Neural cell (in vitro differentiated cells): ENCODE results near the gene MEGF9. TPM values are rescaled to one million over a fixed set of nuclear protein-coding genes. Genes with fewer than 3 reads are reported as not detected.

Experiments used
- H2AFZ ChIP-seq: fragments of 200-600, 300-800 bp; sonication (generic), shearing (Covaris generic); 2 replicates; pipeline ENCODE4 v1.6.0; 2014; ENCODE audit warnings: low read depth, mild to moderate bottlenecking, antibody characterized with exemption, low read length, moderate library complexity
- H3F3A ChIP-seq: fragments of 200-600 bp; shearing (Covaris generic); 2 replicates; pipeline ENCODE4 v1.6.1; 2016; ENCODE audit warnings: mild to moderate bottlenecking, moderate library complexity, mixed read lengths, antibody characterized with exemption, low read length; ENCODE audit not compliant: insufficient read depth, poor library complexity, severe bottlenecking
- H3K27ac ChIP-seq: fragments of 200-600, 300-800 bp; sonication (generic), shearing (Covaris generic); 2 replicates; pipeline ENCODE4 v1.5.1; 2014; ENCODE audit warnings: mild to moderate bottlenecking, low read length, moderate library complexity
- H3K27me3 ChIP-seq: fragments of 300-800, 200-600 bp; sonication (generic), shearing (Covaris generic); 2 replicates; pipeline ENCODE4 v1.6.0; 2014; ENCODE audit warnings: mild to moderate bottlenecking, low read depth, low read length, moderate library complexity; ENCODE audit not compliant: insufficient read depth
- H3K36me3 ChIP-seq: fragments of 300-800, 200-600 bp; sonication (generic), shearing (Covaris generic); 2 replicates; pipeline ENCODE4 v1.5.1; 2014; ENCODE audit warnings: mild to moderate bottlenecking, antibody characterized with exemption, low read length, moderate library complexity; ENCODE audit not compliant: insufficient read depth
- H3K4me2 ChIP-seq: fragments of 300-800, 200-600 bp; sonication (generic), shearing (Covaris generic); 2 replicates; pipeline ENCODE4 v1.6.0; 2014; ENCODE audit warnings: mild to moderate bottlenecking, low read length
- H3K4me3 ChIP-seq: fragments of 300-800, 200-600 bp; sonication (generic), shearing (Covaris generic); 2 replicates; pipeline ENCODE4 v1.5.1; 2014; ENCODE audit warnings: mild to moderate bottlenecking, low read length, moderate library complexity
- H3K79me2 ChIP-seq: fragments of 200-600 bp; shearing (Covaris generic); replicated peaks from 2 replicates; pipeline ENCODE4 v1.6.0; 2014; ENCODE audit warnings: mild to moderate bottlenecking, low read length, moderate library complexity; ENCODE audit not compliant: insufficient read depth
- H3K9ac ChIP-seq: fragments of 300-800, 200-600 bp; sonication (generic), shearing (Covaris generic); 2 replicates; pipeline ENCODE4 v1.6.1; 2016; ENCODE audit warnings: mild to moderate bottlenecking, low read length, mixed read lengths
- H3K9me2 ChIP-seq: fragments of 200-600 bp; shearing (Covaris generic); 2 replicates; pipeline ENCODE4 v1.6.1; 2016; ENCODE audit warnings: mild to moderate bottlenecking, low read length, mixed read lengths; ENCODE audit not compliant: insufficient read depth
- H3K9me3 ChIP-seq: fragments of 200-600, 300-800 bp; sonication (generic), shearing (Covaris generic); 2 replicates; pipeline ENCODE4 v1.6.1; 2016; ENCODE audit warnings: mild to moderate bottlenecking, mixed run types, low read length, moderate library complexity, mixed read lengths
- H4K20me1 ChIP-seq: fragments of 200-600 bp; shearing (Covaris generic); 2 replicates; pipeline ENCODE4 v1.6.1; 2016; ENCODE audit warnings: mild to moderate bottlenecking, mixed run types; ENCODE audit not compliant: insufficient read depth
- EP300 ChIP-seq: fragments of 450-650 bp; conservative IDR thresholded peaks from 2 replicates; pipeline ENCODE4 v1.6.1; 2014; ENCODE audit warnings: antibody characterized with exemption, mild to moderate bottlenecking, moderate library complexity; ENCODE audit not compliant: poor library complexity, severe bottlenecking
- EZH2 ChIP-seq: fragments of 200-600, 300-800 bp; shearing (Covaris generic), sonication (generic); IDR thresholded peaks from 2 replicates; pipeline ENCODE4 v1.6.1; 2014; ENCODE audit warnings: antibody characterized with exemption, low read length, borderline replicate concordance, mild to moderate bottlenecking; ENCODE audit not compliant: insufficient read depth, poor library complexity, severe bottlenecking
- MXI1 ChIP-seq: fragments of 450-650 bp; conservative IDR thresholded peaks from 2 replicates; pipeline ENCODE4 v1.6.1; 2014; ENCODE audit warnings: antibody characterized with exemption, mild to moderate bottlenecking; ENCODE audit not compliant: poor library complexity, severe bottlenecking
- POLR2AphosphoS5 ChIP-seq: IDR thresholded peaks from 2 replicates; pipeline ENCODE4 v1.6.1; 2012
- RAD21 ChIP-seq: fragments of 450-650 bp; conservative IDR thresholded peaks from 2 replicates; pipeline ENCODE4 v1.6.1; 2014; ENCODE audit warnings: antibody characterized with exemption, mild to moderate bottlenecking, moderate library complexity
- SMC3 ChIP-seq: fragments of 450-650 bp; conservative IDR thresholded peaks from 2 replicates; pipeline ENCODE4 v1.6.1; 2014; ENCODE audit warnings: antibody characterized with exemption, mild to moderate bottlenecking, moderate library complexity; ENCODE audit not compliant: poor library complexity
- TAF1 ChIP-seq: IDR thresholded peaks from 2 replicates; pipeline ENCODE4 v1.6.1; 2012; ENCODE audit warnings: low read depth
- polyA plus RNA-seq: library from polyadenylated mRNA; depleted of rRNA; stranded (reverse); fragments of >200 nt; gene quantifications from 2 replicates; pipeline ENCODE4 v1.2.3, GENCODE V29; 2014
- TF ChIP-seq, protein P1 (sequence below): fragments of 450-650 bp; IDR thresholded peaks from 2 replicates; pipeline ENCODE4 v1.5.1; 2014; ENCODE audit warnings: antibody characterized with exemption, mild to moderate bottlenecking, moderate library complexity; ENCODE audit not compliant: poor library complexity, severe bottlenecking
- TF ChIP-seq, protein P2 (sequence below): IDR thresholded peaks from 2 replicates; pipeline ENCODE4 v1.6.1; 2012; ENCODE audit warnings: borderline replicate concordance

Gene MEGF9
- polyA plus RNA-seq, 1 donor from 2014 or later, result 35.0 TPM

DNA sequence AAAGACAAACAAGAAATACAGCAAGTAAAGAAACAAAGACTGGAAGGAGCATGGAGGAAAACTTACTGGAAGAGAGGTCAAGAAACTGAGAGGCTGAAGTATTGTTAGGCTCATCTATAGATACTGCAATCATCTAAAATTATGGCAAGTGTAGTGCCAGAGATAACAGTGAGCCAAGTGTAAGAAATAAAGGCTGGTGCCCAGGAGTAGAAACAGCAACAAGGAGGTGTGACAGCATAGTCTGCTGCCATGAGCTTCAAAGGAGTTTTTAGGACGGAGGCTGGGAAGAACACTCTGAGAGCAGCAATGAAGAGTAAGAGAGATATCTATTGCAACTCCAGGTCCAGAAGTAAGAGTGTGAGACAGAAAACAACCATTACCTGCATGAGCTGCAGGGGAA lies 60.5 kb downstream of the MEGF9 start:
- Histone ChIP-seq H3K36me3 (no peaks in the 10 kb centered on the region), H4K20me1 (no peaks in the 10 kb centered on the region), H3K9me2 (no peaks in the 10 kb centered on the region), H3K9ac (no peak overlapping the region), H2AFZ (no peak overlapping the region), H3K79me2 (no peaks in the 10 kb centered on the region), H3K27me3 (no peaks in the 10 kb centered on the region), H3F3A (peaks cover 4% of the 10 kb centered on the region), H3K9me3 (no peaks in the 10 kb centered on the region), H3K27ac (no peak overlapping the region), H3K4me2 (no peak overlapping the region), H3K4me3 (no peak overlapping the region)
- TF ChIP-seq POLR2AphosphoS5 (no peak), EZH2 (no peak), TAF1 (no peak), MXI1 (no peak), RAD21 (no peak), EP300 (no peak), SMC3 (no peak)
- TF ChIP-seq, protein P1, sequence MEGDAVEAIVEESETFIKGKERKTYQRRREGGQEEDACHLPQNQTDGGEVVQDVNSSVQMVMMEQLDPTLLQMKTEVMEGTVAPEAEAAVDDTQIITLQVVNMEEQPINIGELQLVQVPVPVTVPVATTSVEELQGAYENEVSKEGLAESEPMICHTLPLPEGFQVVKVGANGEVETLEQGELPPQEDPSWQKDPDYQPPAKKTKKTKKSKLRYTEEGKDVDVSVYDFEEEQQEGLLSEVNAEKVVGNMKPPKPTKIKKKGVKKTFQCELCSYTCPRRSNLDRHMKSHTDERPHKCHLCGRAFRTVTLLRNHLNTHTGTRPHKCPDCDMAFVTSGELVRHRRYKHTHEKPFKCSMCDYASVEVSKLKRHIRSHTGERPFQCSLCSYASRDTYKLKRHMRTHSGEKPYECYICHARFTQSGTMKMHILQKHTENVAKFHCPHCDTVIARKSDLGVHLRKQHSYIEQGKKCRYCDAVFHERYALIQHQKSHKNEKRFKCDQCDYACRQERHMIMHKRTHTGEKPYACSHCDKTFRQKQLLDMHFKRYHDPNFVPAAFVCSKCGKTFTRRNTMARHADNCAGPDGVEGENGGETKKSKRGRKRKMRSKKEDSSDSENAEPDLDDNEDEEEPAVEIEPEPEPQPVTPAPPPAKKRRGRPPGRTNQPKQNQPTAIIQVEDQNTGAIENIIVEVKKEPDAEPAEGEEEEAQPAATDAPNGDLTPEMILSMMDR, result no peak

DNA sequence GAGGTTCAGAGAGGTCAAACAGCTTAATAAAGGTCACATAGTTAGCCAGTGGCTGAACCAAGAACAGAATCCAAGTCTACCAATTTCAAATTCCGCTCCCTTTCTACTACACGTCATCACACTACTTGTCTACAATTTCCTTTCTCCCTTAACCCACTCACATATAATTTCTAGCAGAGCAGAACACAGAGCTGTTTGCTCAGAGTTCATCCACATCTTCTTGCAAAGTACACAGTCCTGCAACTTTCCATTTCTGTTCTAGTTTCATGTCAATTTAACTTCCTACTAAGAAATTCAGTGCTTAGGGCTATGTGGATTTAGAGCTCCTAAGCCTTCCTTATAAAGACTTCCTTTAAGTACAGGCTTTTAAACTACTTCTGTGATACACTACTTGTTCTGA lies 61.3 kb downstream of the MEGF9 start:
- Histone ChIP-seq H3K27ac (no peak overlapping the region), H4K20me1 (no peaks in the 10 kb centered on the region), H2AFZ (no peak overlapping the region), H3K36me3 (no peaks in the 10 kb centered on the region), H3K4me2 (no peak overlapping the region), H3K9ac (no peak overlapping the region), H3F3A (peaks cover 4% of the 10 kb centered on the region), H3K9me3 (no peaks in the 10 kb centered on the region), H3K27me3 (no peaks in the 10 kb centered on the region), H3K79me2 (no peaks in the 10 kb centered on the region), H3K4me3 (no peak overlapping the region), H3K9me2 (no peaks in the 10 kb centered on the region)
- TF ChIP-seq RAD21 (no peak), MXI1 (no peak), EZH2 (no peak), EP300 (no peak), TAF1 (no peak), POLR2AphosphoS5 (no peak), SMC3 (no peak)
- TF ChIP-seq, protein P2, sequence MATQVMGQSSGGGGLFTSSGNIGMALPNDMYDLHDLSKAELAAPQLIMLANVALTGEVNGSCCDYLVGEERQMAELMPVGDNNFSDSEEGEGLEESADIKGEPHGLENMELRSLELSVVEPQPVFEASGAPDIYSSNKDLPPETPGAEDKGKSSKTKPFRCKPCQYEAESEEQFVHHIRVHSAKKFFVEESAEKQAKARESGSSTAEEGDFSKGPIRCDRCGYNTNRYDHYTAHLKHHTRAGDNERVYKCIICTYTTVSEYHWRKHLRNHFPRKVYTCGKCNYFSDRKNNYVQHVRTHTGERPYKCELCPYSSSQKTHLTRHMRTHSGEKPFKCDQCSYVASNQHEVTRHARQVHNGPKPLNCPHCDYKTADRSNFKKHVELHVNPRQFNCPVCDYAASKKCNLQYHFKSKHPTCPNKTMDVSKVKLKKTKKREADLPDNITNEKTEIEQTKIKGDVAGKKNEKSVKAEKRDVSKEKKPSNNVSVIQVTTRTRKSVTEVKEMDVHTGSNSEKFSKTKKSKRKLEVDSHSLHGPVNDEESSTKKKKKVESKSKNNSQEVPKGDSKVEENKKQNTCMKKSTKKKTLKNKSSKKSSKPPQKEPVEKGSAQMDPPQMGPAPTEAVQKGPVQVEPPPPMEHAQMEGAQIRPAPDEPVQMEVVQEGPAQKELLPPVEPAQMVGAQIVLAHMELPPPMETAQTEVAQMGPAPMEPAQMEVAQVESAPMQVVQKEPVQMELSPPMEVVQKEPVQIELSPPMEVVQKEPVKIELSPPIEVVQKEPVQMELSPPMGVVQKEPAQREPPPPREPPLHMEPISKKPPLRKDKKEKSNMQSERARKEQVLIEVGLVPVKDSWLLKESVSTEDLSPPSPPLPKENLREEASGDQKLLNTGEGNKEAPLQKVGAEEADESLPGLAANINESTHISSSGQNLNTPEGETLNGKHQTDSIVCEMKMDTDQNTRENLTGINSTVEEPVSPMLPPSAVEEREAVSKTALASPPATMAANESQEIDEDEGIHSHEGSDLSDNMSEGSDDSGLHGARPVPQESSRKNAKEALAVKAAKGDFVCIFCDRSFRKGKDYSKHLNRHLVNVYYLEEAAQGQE, result no peak
- TF ChIP-seq, protein P1, result no peak
